ENCODE results near the gene PCK2.

Gene PCK2

GRCh38 chr14:24058260-24058950 lies 35.7 kb upstream of the PCK2 start:
- peaks cover 4% of the 10 kb centered on the region for H3K27me3 Mint-ChIP-seq
- no peak overlapping the region for H3K27ac Mint-ChIP-seq
- no peak overlapping the region for H3K4me3 Mint-ChIP-seq
- H3K36me3 Mint-ChIP-seq (ENCODE audit: low read depth), result no peaks in the 10 kb centered on the region
- H3K4me1 Mint-ChIP-seq (ENCODE audit: low read depth), result peaks cover 7% of the 10 kb centered on the region
- no peaks in the 10 kb centered on the region for H3K9me3 Mint-ChIP-seq

GRCh38 chr14:24058951-24059475 lies 35.1 kb upstream of the PCK2 start:
- H3K4me3 Mint-ChIP-seq, result no peak overlapping the region
- no peaks in the 10 kb centered on the region for H3K9me3 Mint-ChIP-seq
- H3K27me3 Mint-ChIP-seq, result peaks cover 4% of the 10 kb centered on the region
- H3K36me3 Mint-ChIP-seq (ENCODE audit: low read depth), result no peaks in the 10 kb centered on the region
- H3K4me1 Mint-ChIP-seq (ENCODE audit: low read depth), result peaks cover under 1% of the 10 kb centered on the region
- no peak overlapping the region for H3K27ac Mint-ChIP-seq

GRCh38 chr14:24059841-24060388 lies 34.2 kb upstream of the PCK2 start:
- Mint-ChIP-seq H3K27me3 (peaks cover under 1% of the 10 kb centered on the region), H3K36me3 (ENCODE audit: low read depth) (no peaks in the 10 kb centered on the region), H3K27ac (no peak overlapping the region), H3K9me3 (no peaks in the 10 kb centered on the region), H3K4me3 (no peak overlapping the region), H3K4me1 (ENCODE audit: low read depth) (no peaks in the 10 kb centered on the region)

GRCh38 chr14:24060443-24060842 lies 33.7 kb upstream of the PCK2 start:
- H3K4me3 Mint-ChIP-seq, result no peak overlapping the region
- no peaks in the 10 kb centered on the region for H3K36me3 Mint-ChIP-seq (ENCODE audit: low read depth)
- H3K4me1 Mint-ChIP-seq (ENCODE audit: low read depth), result no peaks in the 10 kb centered on the region
- H3K27ac Mint-ChIP-seq, result no peak overlapping the region
- H3K27me3 Mint-ChIP-seq, result no peaks in the 10 kb centered on the region
- H3K9me3 Mint-ChIP-seq, result no peaks in the 10 kb centered on the region

GRCh38 chr14:24060984-24061913 lies 32.9 kb upstream of the PCK2 start:
- Mint-ChIP-seq H3K4me3 (no peak overlapping the region), H3K27ac (no peak overlapping the region), H3K4me1 (ENCODE audit: low read depth) (no peaks in the 10 kb centered on the region), H3K36me3 (ENCODE audit: low read depth) (no peaks in the 10 kb centered on the region), H3K9me3 (no peaks in the 10 kb centered on the region), H3K27me3 (no peaks in the 10 kb centered on the region)

GRCh38 chr14:24062216-24062980 lies 31.7 kb upstream of the PCK2 start:
- H3K9me3 Mint-ChIP-seq, result no peaks in the 10 kb centered on the region
- H3K36me3 Mint-ChIP-seq (ENCODE audit: low read depth), result no peaks in the 10 kb centered on the region
- H3K4me1 Mint-ChIP-seq (ENCODE audit: low read depth), result no peaks in the 10 kb centered on the region
- H3K27ac Mint-ChIP-seq, result no peak overlapping the region
- H3K4me3 Mint-ChIP-seq, result no peak overlapping the region
- no peaks in the 10 kb centered on the region for H3K27me3 Mint-ChIP-seq

- no peak overlapping the region for H3K4me3 Mint-ChIP-seq
- no peaks in the 10 kb centered on the region for H3K27me3 Mint-ChIP-seq
- H3K36me3 Mint-ChIP-seq (ENCODE audit: low read depth), result no peaks in the 10 kb centered on the region
- no peaks in the 10 kb centered on the region for H3K9me3 Mint-ChIP-seq
- H3K27ac Mint-ChIP-seq, result no peak overlapping the region
- H3K4me1 Mint-ChIP-seq (ENCODE audit: low read depth), result no peaks in the 10 kb centered on the region
These were observed 30.8 kb upstream of the PCK2 start for GRCh38 chr14:24063263-24063836.

- no peaks in the 10 kb centered on the region for H3K27me3 Mint-ChIP-seq
- H3K36me3 Mint-ChIP-seq (ENCODE audit: low read depth), result no peaks in the 10 kb centered on the region
- H3K4me1 Mint-ChIP-seq (ENCODE audit: low read depth), result no peaks in the 10 kb centered on the region
- H3K27ac Mint-ChIP-seq, result no peak overlapping the region
- no peaks in the 10 kb centered on the region for H3K9me3 Mint-ChIP-seq
- no peak overlapping the region for H3K4me3 Mint-ChIP-seq
These were observed 29.9 kb upstream of the PCK2 start for GRCh38 chr14:24064091-24064795.

GRCh38 chr14:24064856-24065255 lies 29.3 kb upstream of the PCK2 start:
- Mint-ChIP-seq H3K9me3 (no peaks in the 10 kb centered on the region), H3K4me3 (no peak overlapping the region), H3K27ac (no peak overlapping the region), H3K36me3 (ENCODE audit: low read depth) (no peaks in the 10 kb centered on the region), H3K27me3 (no peaks in the 10 kb centered on the region), H3K4me1 (ENCODE audit: low read depth) (no peaks in the 10 kb centered on the region)

GRCh38 chr14:24065408-24065807 lies 28.7 kb upstream of the PCK2 start:
- Mint-ChIP-seq H3K4me1 (ENCODE audit: low read depth) (peaks cover 2% of the 10 kb centered on the region), H3K4me3 (no peak overlapping the region), H3K9me3 (no peaks in the 10 kb centered on the region), H3K36me3 (ENCODE audit: low read depth) (no peaks in the 10 kb centered on the region), H3K27ac (no peak overlapping the region), H3K27me3 (no peaks in the 10 kb centered on the region)

- Mint-ChIP-seq H3K9me3 (no peaks in the 10 kb centered on the region), H3K4me3 (no peak overlapping the region), H3K4me1 (ENCODE audit: low read depth) (peaks cover 11% of the 10 kb centered on the region), H3K36me3 (ENCODE audit: low read depth) (no peaks in the 10 kb centered on the region), H3K27me3 (no peaks in the 10 kb centered on the region), H3K27ac (no peak overlapping the region)
These were observed 27.5 kb upstream of the PCK2 start for GRCh38 chr14:24066496-24067132.

GRCh38 chr14:24067133-24068082 lies 26.7 kb upstream of the PCK2 start:
- H3K27ac Mint-ChIP-seq, result no peak overlapping the region
- no peak overlapping the region for H3K4me3 Mint-ChIP-seq
- peaks cover 11% of the 10 kb centered on the region for H3K4me1 Mint-ChIP-seq (ENCODE audit: low read depth)
- H3K36me3 Mint-ChIP-seq (ENCODE audit: low read depth), result no peaks in the 10 kb centered on the region
- H3K9me3 Mint-ChIP-seq, result no peaks in the 10 kb centered on the region
- no peaks in the 10 kb centered on the region for H3K27me3 Mint-ChIP-seq
